GM18517 (cell line): ENCODE data around the gene MOCS3.
"Not testable (repeated sequence)": the region's sequence is repeated elsewhere in the genome, so short reads cannot be mapped to it uniquely, and the experiment has no call there.

Experiments used
- ATAC-seq: cut with Tn5 transposase; IDR thresholded peaks from one replicate; pipeline ENCODE4 v1.9.1; 2021; ENCODE audit warnings: mild to moderate bottlenecking, moderate library complexity; ENCODE audit not compliant: unreplicated experiment

Gene MOCS3

DNA sequence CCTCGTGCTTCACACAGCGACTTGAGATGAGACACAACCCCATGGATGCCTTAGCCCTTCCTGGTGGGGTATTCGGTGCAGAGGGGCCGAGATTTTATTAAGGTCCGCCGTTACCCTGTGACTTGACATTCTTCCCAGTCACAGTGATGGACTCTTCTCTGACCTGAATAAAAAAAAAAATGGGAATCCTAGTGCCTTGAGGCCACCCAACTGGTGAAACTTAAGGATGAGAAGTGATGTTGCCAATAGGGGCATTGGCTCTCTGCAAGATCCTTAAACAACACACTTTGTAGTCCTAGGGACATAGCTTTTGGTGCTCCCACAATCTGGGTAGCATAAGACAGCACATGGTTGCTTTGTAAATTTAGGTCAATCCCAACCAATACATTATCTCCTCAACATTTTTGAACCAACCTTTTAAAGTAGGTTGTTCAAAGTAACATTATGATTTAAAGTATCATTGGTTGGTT lies 26.6 kb upstream of the MOCS3 start:
- ATAC-seq: no peak

DNA sequence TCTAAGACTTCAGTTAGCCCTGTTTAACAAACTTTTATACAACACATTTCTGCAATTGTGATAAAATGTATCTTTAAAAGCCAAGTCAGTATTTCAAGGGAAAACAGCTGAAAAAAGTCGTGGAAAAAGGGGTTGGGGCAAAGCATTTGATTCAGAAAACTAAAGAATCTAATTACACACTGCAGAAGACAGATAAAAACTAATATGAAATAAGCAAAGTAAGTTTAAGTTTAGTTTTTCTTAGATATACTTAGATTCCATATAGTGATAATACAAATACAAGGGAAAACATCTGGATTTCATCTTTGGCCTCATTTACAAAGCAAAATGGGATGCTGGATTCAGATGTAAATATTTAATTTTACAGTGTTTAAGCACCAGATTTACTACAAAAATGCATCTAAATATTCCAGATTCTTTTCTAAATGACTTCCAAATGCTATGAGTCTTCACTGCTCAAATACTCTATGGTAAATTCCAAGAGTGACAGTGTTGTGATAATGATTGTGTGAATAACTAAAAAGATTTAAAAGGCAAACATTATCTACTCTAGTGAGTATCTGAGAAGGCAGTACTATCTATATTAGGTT lies 25.8 kb upstream of the MOCS3 start:
- no peak for ATAC-seq

DNA sequence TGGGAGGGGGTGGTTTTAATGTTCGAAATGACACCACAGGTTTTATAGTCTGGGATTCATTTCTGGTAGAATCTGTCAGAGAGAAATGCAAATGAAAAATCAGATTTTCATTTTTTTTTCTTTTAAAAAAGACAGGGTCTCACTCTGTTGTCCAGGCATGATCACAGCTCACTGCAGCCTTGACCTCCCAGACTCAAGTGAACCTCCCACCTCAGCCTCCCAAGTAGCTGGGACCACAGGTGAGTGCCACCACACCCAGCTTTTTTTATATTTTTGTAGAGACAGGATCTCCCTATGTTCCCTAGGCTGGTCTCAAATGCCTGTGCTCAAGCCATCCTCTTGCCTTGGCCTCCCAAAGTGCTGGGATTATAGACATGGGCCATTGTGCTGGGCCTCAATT lies 25.0 kb upstream of the MOCS3 start:
- ATAC-seq: no peak

DNA sequence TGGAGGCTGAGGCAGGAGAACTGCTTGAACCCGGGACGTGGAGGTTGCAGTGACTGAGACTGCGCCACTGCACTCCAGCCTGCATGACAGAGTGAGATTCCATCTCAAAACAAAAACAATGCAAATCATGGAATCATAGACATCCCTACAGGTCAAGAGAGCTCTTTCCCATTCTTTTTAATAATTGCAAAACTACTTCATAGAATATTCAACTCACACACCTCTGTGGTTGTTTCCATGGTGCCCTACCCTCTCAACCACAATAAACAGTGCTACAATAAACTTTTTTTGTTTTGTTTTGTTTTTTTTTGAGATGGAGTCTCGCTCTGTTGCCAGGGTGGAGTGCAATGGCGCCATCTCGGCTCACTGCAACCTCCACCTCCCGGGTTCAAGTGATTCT lies 15.5 kb upstream of the MOCS3 start:
- ATAC-seq: no peak

DNA sequence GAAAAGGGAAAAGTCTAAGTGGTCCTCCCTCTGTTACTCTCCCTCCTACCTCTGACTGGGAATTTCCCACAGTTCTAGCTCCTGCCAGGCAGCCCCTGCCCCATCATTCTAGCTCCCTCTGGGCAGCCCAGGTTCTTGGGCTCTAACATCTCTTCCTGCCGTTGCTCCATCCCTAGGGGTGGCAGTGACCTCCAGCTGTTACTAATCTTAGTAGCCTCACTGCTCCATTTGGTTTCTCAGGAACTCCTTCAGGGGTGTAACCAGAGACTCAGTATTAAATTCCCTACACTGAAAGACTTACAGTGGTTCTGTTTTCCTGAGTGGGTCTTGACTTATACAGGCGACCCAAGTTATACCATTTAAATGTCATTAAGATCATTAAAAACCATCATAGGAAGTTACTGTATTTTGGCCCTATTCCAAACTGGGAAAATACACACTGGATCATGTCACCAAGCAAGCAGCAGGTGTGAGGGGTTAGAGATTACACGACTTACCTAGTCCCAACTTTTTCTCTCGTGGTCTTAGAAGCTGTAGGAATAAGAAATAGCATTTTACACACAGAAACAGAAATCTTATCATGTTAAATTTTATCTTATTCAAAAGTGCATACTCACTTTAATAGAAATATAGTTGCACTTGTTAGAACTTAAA lies 10.4 kb upstream of the MOCS3 start:
- no peak for ATAC-seq

DNA sequence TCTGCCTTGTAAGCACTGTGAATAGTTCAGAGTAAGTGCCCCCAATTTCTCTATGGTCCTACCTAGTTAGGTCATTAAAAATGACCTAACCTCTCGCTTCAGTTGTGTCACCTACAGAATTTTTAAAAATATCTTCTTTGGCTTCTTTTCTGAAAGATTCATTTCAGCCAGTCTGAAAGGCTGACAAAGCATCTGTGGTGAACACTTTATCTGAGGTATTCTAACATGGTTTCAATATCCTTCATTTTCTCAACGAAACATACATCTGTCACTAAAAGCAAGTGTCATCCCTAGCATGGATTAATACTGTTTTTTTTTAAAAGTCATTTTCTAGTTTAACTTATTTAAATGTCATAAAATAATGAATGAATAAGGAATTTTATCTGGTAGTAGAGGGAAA lies 5.4 kb upstream of the MOCS3 start:
- no peak for ATAC-seq

DNA sequence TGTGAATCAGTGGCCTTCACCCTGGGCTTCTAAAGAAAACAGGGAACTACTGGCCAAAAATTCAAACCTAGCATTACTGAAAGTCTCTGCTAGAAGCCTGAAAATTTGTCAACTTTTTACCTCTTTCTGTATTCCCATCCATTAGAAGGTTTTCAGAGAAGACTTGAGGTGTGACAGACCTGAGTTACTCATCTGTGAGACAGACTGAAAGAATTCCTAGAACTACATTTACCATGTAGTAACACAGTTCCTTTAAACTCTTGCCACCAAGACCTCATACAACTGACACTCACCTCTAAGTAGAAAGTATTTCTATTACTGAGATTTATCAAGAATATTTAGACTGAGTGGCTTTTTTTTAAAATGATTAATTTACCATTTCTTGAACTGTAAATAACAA lies 4.8 kb upstream of the MOCS3 start:
- ATAC-seq: no peak

DNA sequence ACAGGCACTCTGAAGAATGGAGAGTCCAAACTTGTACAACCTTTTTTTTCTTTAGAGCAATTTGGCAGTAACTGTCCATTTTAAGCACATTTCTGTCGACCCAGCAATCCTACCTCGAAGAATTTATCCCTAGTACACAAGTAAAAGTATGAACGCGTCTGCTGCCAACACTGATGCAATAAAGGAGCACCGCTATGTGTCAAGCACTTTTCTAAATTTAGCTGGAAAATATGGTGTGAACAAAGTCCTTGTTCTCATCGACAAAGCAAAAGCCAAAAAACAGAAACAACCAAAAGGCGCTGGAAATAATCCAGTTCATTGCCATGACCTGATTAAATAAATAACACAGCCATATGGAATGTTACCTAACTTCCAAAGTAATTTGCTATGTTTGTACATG lies 1.3 kb upstream of the MOCS3 start:
- no peak for ATAC-seq

DNA sequence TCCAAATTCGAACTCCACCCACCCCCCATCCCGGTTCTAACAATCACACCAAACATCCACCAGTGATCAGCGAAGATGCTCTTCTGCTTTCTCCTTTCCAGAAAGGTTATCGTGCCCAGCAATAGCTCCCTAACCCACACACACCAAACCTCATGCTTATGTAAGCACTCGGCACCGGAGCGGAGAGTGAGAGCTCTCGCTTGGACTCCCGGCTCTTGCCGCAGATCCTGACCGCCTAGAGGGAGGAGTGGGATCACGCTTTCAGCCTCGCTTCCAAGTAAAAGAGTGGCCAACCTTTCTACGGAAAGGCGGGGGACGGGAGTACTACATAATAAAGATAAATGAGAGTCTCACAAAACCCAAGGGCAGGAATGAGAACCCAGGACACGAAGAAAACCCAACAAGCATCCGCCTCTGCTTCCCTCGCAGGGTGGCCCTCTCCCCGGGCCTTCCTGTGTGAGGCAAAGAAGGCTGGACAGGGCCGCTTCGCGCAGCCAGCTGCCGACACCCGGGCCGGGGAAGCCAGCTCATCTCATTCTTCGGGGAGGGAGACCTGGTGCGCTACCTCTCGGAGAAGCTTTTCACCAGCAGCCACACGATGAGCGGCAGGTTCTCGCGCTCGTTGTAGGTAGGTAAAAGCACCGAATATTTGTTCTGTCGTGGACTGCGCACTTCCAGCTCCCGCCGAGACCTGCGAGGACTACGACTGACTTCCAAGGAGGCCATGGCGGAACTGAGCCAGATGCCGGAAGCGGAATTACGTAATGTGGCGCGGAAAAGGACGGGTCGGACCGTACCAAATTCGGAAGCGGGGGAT lies 612 bp upstream of the MOCS3 start, which contains the start of gene DPM1:
Gene DPM1 (minus strand): TSS at position 735 of the 817 bp plus-strand sequence. CDS start 9 bp downstream, at position 726.
- peak; percentile 76 for ATAC-seq

DNA sequence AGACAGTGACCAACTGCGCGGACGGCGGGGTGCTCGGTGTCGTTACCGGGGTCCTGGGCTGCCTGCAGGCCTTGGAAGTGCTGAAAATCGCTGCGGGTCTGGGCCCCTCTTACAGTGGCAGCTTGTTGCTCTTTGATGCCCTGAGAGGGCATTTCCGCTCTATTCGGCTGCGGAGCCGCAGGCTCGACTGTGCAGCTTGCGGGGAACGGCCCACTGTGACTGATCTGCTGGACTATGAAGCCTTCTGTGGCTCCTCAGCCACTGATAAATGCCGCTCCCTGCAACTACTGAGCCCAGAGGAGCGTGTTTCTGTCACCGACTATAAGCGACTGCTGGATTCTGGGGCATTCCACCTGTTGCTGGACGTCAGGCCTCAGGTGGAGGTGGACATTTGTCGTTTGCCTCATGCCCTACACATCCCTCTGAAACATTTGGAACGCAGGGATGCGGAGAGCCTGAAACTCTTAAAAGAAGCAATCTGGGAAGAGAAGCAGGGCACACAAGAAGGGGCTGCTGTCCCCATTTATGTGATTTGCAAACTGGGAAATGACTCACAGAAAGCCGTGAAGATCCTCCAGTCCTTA lies 1.0 kb downstream of the MOCS3 start:
- ATAC-seq: no peak

DNA sequence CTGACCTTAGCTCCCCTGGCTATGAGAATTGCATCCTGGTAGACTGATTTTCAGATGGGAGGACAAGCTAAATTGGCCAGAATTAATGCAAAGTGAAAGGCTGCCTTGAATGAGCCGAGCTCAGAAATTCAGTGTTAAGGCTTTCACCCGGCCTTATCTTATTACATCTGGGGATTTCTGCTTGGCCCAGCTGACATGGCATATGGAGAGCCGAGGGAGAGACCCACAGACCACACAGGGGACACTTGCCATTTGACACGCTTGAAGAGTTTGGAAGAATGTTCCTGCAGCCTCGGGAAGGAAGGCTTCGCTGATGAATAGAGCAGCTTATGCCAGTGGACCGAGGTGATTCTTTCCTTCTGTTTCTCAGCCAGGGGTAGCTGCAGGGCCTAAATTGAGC lies 9.0 kb downstream of the MOCS3 start:
- ATAC-seq: no peak

DNA sequence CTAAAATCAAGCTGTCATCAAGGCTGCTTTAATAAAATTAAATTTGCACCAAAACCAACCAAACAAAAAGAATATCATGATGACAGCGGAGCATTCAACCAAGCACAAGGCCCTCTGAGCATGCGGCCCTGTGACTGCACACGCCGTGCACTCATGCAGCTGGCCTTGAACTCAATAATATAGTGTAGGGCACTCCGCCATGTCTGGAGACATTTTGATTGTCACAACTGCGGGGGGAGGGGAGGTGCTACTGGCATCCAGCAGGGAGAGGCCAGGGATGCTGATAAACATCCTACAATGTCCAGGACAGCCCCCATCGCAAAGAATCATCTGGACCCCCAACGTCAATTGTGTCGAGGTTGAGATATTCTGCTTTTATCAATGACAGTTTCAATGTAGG lies 9.7 kb downstream of the MOCS3 start:
- no peak for ATAC-seq

DNA sequence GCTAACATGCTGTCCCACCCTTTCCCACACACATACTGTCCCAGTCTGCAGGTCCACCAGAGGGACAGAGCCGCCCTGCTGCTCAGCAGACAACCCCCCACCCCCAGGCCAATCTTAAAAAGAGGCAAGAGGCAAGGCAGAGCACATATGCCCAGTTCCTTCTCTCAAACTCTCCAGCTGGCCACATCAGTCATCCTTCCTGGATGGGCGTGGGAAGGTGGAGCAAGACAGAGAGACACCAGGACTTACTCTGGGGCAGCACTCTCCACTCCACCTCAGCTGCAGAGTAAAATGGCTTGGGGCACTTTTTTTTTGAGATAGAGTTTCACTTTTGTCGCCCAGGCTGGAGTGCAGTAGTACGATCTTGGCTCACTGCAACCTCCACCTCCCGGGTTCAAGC lies 10.8 kb downstream of the MOCS3 start:
- ATAC-seq: no peak

DNA sequence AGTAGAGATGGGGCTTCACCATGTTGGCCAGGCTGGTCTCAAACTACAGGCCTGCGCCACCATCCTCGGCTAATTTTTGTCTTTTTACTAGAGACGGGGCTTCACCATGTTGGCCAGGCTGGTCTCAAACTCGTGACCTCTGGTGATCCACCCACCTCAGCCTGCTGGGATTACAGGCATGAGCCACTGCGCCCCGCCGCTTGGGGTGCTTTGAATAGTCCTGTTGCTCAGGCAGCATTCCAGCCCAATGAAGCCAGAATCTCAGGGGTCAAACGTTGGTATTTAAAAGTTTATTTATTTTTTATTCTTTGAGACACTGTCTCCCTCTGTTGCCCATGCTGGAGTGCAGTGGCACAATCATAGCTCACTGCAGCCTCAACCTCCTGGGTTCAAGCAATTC lies 11.3 kb downstream of the MOCS3 start:
- ATAC-seq: no peak

DNA sequence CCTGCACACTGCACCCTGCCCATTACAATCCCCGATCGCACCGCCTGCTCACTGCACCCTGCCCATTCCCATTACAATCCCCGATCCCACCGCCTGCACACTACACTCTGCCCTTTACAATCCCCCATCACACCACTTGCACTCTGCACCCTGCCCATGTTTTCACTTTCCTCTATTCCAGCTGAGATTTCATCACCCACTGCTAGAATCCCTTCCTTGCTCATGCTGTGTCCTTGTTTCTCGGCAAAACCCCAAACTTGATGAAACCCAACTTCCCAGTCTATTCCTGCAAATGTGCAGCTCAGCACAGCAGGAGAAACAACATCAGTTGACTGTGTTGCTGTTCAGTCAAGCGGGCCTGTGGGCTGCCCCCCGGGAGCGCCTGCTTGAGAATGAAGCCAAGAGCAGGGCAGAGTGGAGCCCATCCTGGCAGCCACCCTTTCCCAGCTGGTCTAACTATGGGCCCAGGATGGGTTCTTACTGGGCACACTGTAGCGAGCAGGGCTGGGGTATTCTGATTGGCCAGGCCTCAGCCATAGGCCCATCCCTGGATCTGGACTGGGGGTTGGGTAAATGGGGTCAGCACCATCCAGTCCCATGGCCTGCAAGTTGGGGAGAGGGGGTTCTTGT lies 17.2 kb downstream of the MOCS3 start:
- ATAC-seq: no peak

DNA sequence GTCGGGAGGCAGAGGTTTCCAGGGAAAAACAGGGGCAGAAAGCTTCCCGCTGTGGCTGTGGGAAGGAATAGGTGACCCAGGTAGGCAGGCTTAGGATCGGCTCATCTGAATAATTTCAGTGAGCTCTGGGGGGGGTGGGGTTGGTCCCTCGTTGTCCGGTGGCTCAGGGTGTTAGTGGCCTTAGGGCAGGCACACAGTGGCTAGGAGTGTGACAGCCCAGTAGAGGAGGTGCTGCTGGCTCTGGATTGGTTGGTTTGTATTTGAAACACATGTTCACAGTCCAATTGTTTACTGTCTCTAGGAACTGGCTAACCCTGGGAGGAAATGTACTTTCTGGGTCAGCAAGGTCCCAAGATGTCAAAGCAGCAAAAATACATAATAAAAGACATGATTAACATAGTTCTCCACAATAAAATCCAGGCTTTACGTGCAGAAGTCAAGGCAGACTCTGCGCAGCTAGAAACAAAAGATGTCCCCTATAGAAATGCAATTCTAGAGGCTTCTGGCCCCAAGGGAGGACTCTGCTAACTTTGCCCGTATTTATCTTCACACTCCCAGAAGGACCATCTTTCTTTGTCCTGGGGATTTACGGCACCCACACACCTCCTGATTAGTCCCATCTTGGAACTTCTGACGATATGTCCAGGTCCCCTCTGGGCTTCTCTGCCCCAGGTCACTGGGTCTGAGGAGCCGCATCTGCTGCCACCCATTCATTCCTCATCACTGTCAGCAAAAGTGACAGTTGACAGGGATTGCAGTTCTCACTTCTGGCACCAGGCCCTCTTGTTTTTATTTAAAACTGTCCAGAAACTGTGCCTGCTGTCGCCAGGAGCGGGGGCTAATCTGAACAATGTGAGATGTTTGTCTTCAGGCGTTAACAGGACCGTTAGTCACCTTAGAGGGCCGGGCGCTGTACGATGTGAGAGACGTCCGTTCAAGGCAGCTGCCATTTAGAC lies 18.7 kb downstream of the MOCS3 start:
- no peak for ATAC-seq

DNA sequence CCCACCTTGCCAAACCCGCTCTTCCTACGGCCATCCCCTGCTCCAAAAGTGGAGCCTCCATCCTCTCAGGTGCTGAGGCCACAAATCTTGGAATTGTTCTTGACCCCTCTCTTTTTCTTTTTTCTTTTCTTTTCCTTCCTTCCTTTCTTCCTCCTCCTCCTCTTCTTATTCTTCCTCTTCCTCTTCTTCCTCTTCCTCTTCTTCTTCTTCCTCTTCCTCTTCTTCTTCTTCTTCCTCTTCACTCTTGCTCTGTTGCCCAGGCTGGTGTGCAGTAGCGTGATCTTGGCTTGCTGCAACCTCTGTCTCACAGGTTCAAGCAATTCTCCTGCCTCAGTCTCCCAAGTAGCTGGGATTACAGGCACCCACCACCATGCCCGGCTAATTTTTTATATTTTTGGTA lies 19.9 kb downstream of the MOCS3 start:
- not testable (repeated sequence) for ATAC-seq

DNA sequence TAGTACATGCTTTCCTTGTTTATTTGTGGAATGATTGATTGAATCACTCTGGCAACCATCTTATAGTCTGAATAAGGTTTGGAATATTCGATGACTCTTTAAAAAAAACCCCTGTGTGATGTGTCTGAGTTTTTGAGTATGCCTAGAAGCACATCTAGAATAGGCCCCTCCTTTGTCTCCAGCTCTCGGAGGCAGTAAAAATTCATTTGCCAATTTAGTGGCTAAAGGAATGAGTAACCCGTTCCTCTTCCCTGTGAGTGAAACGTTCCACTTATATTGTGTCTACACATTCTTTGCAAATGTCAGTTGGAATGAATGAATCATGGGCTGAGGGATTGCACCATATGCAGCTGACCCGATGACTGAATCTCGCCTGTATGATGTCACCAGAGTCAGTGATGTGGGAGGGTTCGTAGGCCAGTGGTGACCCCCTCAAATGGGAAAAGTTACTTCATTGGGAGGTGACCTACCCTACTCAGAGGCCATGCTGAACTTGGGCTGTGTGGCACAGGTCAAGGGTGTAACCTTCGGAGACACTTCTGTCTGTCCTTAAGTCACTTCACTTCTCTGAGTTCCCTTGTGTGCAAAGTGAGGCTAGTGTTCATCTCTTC lies 21.6 kb downstream of the MOCS3 start:
- ATAC-seq: no peak

DNA sequence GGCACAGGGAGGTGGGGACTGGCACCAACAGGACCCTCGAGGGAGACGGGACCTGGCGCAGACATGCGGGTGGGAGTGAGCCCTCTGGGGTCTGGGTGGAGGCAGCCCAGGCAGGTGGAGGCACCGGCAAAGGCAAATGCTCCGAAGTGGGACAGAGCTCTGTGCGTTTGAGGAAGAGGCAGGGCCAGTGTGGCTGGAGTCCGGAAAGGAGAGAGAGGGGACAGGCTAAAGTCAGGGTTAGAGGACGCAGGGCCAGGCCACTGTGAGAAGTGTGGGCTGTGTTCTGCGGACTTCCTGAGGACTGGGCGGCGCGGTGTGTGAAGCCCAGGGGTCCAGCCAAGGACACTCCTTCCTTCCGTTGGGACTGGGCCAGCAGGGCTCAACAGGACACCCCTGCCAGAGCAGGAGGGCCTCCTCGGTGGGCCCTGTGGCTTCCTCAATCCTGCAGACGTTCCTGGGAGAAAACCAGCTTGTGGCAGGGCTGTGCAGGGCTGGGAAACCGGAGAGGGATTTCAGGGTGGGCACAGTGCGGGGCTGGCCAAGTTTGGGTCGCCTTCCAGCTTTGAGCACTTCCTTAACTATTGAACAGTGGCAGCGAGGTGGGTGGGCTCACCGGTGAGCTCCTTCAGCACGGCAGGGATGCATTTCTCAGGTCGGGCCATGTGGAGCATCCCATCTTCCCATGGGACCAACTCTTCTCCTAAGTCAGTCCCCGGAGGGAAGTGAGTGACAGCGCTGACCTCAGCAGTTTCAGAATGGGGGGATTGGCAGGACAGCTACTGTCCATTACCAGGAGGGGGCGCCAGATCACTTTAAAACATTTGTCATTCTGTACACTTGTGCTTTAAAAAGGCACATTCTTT lies 22.5 kb downstream of the MOCS3 start:
- no peak for ATAC-seq
